NCI-H2227 treated with DMSO at 0.1 percent for 48 hours (cell line): ENCODE results near the gene SCAI.
A peak's percentile ranks its signal among the peaks of the same experiment; 100 is the strongest.
"Not testable (repeated sequence)": the region's sequence is repeated elsewhere in the genome, so short reads cannot be mapped to it uniquely, and the experiment has no call there.

Experiments used
- DNase-seq: peaks from one replicate; lab custom pipeline; 2025; lab: John Stamatoyannopoulos, UW

The SCAI gene

DNA sequence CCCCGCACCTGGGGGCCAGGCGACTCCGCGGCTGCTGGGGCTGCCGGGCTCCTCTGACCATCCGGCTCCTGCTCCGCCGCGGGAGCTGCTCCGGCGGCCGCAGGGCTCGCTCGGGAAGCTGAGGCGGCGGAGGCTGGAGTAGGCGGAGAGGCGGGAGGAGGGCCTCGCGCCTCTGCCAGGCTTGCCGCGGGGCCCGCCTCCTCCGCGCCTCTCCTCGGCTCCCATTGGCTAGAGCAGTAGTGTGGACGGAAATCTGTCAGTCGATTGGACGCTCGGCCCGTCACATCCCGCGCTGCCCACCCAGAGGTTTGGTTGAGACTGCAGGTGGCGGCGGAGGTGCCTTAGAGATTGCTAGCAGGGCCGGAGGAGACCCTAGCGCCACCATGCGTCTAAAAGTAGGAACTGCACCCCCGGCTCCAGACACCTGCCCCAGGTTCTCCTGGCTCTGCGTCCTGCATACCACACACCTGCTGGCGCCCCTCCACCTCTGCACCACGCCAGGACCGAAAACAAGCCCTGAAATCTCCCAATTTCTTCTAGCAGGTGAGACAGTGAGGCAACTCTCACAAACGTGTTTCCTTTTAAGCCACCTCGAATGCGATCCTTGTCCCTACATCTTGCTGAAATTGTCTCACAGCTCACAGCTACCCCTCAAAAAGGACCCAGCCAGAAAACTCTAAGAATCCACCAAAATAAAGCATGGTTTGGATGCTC, at the start of gene SCAI:
SCAI (minus strand) TSS at position 152 of the 714 bp plus-strand sequence; CDS start at position 61, 91 bp downstream.
- DNase-seq = peak; percentile 96

GRCh38 chr9:125190361-125190801, 47.1 kb upstream of the SCAI start:
- DNase-seq = no peak

- peak; percentile 92 for DNase-seq
These were observed 46.3 kb upstream of the SCAI start, which contains the start of gene PPP6C for GRCh38 chr9:125189361-125190289. Gene PPP6C (minus strand): TSS chr9:125189803. CDS start chr9:125189718, 85 bp downstream.

GRCh38 chr9:125189011-125189360, 45.7 kb upstream of the SCAI start:
- peak; percentile 0 for DNase-seq

GRCh38 chr9:125183561-125183960, 40.2 kb upstream of the SCAI start:
- DNase-seq = no peak

GRCh38 chr9:125183054-125183453, 39.7 kb upstream of the SCAI start:
- DNase-seq = no peak

DNA sequence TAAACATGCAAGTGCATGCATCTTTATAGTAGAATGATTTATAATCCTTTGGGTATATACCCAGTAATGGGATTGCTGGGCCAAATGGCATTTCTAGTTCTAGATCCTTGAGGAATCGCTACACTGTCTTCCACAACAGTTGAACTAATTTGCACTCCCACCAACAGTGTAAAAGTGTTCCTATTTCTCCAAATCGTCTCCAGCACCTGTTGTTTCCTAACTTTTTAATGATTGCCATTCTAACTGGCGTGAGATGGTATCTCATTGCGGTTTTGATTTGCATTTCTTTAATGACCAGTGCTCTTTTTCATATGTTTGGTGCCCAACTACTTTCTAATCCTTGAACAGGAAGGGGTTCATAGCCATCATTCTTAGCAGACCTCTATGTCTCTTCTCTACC, 38.4 kb upstream of the SCAI start:
- not testable (repeated sequence) for DNase-seq

- DNase-seq = peak; percentile 51
These were observed 37.5 kb upstream of the SCAI start for GRCh38 chr9:125180876-125181275.

DNA sequence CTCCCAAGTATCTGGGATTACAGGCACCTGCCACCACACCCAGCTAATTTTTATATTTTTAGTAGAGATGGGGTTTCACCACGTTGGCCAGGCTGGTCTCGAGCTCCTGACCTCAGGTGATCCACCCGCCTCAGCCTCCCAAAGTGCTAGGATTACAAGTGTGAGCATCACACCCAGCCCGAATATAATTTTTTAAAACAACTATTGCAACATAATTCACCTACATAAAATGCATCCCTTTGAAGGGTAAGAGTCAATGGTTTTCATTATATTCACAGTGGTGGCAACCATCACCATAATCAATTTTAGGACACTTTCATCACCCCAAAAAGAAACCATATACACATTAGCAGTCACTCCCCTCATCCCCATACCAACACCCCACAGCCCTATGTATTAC, 36.4 kb upstream of the SCAI start:
- not testable (repeated sequence) for DNase-seq

- DNase-seq = no peak
These were observed 34.6 kb upstream of the SCAI start for GRCh38 chr9:125177888-125178287.

DNA sequence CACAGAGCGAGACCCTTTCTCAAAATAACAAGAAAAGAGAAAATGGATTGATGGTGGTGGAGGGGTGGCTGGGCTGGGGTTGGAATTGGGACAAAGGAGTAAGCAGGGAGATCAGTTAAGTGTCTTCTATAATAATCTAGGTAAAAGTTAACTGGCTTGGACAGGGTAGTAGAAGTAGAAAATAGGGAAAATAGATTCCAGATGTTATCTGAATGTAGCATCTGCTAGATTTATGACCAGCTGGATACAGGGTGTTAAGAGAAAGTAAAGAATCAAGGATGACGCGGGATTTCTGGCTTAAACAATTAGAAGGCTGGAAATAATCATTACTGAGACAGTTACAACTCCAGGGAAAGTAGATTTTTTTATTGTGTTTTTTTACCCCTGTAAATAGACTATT, 33.3 kb upstream of the SCAI start:
- DNase-seq = peak; percentile 13

GRCh38 chr9:125172031-125172755, 28.9 kb upstream of the SCAI start:
- no peak for DNase-seq

DNA sequence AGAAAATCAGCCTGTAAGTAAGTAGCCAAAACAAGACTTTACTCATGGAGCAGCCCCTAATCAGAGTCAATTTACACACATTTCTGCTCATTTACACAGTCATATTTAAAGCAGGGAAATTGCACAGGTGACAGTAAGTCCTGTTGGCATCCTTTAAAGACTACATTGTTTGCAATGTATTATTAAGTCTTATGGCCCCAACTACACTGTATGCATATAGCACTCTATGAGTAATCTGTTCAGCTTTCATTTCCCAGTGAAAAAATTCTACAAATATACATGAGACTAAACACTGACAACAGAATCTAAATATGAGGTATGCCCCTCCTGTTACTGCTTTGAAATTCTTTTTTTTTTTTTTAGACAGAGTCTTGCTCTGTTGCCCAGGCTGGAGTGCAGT, 26.6 kb upstream of the SCAI start:
- DNase-seq = no peak

GRCh38 chr9:125166762-125167161, 23.4 kb upstream of the SCAI start:
- no peak for DNase-seq

GRCh38 chr9:125162891-125163290, 19.6 kb upstream of the SCAI start:
- not testable (repeated sequence) for DNase-seq

GRCh38 chr9:125161284-125161918, 18.1 kb upstream of the SCAI start:
- DNase-seq = no peak

GRCh38 chr9:125160750-125161149, 17.4 kb upstream of the SCAI start:
- no peak for DNase-seq

GRCh38 chr9:125156551-125156950, 13.2 kb upstream of the SCAI start:
- DNase-seq = no peak

- DNase-seq = no peak
These were observed 10.5 kb upstream of the SCAI start for GRCh38 chr9:125153712-125154367.

DNA sequence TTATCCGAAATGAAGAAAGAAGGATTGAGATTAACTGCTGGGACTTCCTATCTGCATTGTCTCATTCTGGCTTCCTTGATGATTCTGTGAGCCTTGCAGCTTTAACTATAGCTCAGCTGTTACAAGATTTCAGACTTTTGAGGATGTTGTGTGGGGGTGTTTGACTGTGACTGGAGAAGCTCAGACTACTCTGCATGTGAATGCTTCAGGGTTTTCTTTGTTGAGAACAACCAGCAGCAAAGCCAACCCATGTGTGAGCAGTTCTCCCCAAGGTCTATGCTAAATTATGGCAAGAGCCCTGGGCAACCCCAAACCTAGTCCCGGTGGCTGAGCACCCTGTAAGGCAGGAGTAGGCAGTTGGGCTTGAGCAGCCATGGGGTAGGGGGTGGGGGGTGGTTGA, 8.4 kb upstream of the SCAI start:
- DNase-seq = no peak
